HS-27A (cell line): ENCODE results near the gene HSPB7.
"Not testable (repeated sequence)": the region's sequence is repeated elsewhere in the genome, so short reads cannot be mapped to it uniquely, and the experiment has no call there.

Source experiments
- DNase-seq: peaks from one replicate; pipeline ENCODE4 v3.0.0-alpha.2; 2012; ENCODE audit warnings: low read depth, missing footprints

Gene HSPB7

DNA sequence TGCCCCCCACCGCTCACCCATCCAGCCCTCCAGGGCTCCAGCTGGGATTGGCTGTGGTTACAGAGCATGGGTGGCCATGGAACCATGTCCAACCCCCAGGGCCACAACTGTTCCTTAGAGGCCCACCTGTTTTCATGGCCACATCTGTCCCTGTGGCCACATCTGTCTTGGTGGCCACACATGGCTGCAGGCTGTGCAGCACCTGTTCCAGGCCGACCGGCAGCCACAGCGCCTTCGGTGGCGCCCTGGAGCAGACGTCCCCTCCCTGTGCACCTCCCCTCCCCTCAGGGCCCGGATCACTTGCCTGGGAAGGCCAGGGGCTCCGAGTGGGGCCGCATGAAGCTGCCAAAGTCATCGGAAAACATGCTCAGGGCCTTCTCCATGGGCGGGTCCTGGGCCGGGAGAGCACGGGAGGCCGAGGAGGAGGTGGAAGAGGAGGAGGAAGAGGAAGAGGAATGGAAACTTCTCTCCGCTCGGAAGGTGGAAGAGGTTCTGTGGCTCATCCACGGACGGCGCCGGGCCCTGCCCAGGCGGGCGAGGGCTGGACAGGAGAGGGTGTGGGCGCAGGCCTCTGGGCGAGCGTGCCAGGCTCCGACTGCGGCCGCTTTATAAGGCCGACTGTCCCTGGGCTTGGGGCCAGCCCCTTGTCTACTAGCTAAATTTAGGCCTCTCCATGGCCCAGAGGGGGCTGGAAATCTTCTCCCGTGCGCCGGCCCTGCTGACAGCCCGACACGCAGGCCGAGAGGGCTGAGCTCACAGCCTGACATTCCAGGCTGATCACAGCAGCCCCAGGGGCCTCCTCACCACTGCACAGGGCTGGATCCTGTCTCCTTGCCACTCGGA lies at the start of gene HSPB7:
Gene HSPB7, minus strand, starts transcription at position 583 of the 843 bp plus-strand sequence. Its CDS starts 80 bp downstream, at position 503.
- DNase-seq: no peak

DNA sequence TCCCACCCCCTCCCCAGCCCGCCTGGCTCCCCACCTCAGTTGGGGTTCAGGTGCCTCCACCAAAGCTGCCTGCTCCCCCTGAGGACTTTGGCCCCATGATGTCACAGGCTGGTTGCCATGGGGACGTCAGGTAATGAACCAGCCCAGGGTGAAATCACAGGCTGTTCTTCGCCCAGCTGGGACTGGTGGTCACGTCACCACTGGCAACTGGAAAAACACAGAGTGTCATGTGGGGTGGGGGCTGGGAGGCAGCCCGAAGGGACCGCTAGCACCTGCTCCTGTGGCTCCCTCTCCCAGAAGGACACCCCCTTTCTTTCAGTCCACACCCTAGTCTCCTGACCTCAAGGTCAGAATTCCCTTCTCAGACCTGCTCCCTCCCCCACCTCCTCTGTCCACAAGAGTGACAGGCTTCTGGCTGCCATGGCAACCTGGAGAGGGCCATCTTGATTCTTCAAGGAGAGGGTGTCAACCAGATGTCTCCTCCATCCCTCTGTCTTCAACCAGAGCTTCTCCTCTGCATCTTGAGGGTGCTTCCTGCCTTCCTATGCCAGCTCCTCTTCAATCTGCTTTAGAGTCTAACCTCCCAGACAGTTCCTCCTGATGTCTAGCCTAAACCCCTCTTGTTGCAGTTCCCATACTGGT lies 49.4 kb upstream of the HSPB7 start:
- no peak for DNase-seq

- DNase-seq: no peak
Observed at GRCh38 chr1:16066245-16066644, 48.4 kb upstream of the HSPB7 start.

GRCh38 chr1:16065269-16065576 lies 47.4 kb upstream of the HSPB7 start:
- DNase-seq: no peak

DNA sequence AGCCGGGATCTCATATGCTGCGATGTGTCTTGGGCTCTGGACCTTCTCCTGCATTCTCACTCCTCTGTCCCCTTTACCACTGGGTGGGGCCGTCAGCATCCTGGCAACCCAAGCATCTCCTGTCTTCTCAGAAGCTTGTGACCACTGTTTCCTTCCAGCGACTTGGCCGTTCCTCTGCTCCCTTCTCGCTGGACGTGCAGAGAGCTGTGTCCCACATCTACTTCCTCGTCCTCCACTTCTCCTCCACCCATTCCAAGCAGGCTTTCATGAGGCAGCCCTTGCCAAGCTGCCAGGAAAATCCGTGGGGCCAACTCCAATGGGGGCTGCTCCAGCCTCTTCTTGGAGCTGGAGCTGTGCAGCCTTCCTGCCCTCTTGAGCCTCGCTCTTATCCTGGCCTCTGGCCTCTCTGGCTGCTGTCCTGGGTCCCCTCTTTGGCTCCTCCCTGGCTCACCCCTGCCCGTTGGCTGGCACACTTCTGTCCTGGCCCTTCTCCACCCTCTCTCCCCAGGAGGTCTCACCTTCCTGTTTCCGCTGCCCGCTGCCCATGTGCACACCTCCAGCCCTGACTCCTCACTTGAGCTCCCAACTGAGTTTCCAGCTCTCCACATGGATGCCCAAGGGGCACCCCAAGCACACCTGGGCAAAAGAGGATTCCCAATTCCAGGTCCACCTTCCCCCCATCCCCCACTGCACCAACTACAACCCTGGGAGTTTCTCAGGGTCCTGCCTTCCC lies 46.9 kb upstream of the HSPB7 start:
- no peak for DNase-seq

- no peak for DNase-seq
Observed at GRCh38 chr1:16063921-16064320, 46.1 kb upstream of the HSPB7 start.

GRCh38 chr1:16063226-16063829 lies 45.5 kb upstream of the HSPB7 start:
- no peak for DNase-seq

DNA sequence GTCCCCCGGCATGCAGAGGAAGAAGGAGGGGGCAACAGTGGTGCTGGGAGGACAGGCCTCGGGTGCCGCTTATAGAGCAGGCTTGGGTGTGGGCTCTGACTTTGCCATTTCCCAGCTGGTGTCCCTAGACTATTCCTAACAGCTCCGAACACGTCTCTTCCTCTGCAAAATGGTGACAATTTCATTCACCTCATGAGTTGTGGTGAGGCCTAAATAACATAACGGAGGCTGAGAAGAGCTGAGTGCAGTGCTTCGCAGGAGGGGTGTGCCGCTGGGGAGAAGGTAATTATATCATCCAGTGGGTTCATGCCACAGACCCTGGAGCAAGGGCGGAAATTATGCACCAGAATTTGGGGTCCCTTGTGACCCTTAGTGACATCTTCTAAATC lies 44.8 kb upstream of the HSPB7 start:
- DNase-seq: not testable (repeated sequence)

DNA sequence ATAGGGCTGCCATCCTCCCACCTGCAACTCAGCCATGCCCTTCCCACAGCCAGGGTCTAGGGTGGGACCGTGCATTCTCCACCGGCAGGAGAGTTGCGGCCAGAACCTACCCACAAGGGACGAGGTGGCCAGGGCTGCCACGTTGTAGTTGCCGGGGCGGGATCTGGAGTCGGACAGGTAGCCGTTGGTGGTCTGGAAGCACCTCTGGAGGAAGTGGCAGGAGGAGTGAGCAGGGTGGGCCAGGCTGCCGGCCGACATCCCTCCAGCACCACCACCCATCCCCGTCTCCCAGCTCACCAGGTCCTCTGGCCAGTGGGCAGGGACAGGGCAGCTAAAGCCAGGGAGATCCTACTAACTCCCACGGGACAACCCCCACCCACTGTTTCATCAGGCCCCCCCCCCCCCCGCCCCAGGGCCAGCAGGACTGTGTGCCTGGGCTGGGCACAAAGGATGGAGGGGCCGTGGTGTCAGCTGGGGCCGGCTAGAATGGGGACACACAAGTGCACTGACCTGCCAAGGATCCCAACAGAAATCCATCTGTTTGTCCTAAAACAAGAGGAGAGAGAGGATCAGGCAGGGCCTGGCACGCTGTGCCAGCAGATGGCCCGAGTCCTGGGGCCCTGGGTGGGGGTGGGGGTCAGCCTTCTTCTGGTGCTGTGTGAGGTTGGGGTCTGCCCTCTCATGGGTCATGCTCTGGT lies 44.3 kb upstream of the HSPB7 start:
- DNase-seq: not testable (repeated sequence)

DNA sequence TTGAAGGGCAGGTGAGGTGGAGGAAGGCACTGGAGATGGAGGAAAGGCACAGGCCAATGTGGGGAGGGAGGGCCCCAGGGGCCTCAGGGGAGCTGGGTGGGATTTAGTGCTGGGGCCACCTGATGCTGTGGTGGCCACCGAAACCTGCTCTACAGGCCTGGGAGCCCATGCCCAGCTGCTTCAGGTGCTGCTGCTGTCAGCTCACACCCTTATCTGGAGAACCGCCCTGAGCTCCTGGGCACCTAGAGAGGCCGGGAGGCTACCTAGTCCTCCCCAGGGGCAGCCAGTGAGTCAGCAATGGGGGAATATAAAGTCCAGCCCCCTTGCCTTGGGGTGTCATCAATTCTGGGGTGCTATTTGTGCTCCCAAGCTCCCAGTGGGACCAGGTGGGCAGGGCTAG lies 43.4 kb upstream of the HSPB7 start:
- no peak for DNase-seq

GRCh38 chr1:16058394-16059120 lies 40.7 kb upstream of the HSPB7 start:
- DNase-seq: not testable (repeated sequence)

- DNase-seq: not testable (repeated sequence)
Observed at GRCh38 chr1:16057314-16057915, 39.6 kb upstream of the HSPB7 start.

- DNase-seq: not testable (repeated sequence)
Observed at GRCh38 chr1:16056521-16056912, 38.7 kb upstream of the HSPB7 start.

- DNase-seq: no peak
Observed at GRCh38 chr1:16055613-16056520, 38.0 kb upstream of the HSPB7 start.

GRCh38 chr1:16054598-16055540 lies 37.0 kb upstream of the HSPB7 start:
- DNase-seq: no peak

GRCh38 chr1:16053781-16054502 lies 36.1 kb upstream of the HSPB7 start:
- no peak for DNase-seq

GRCh38 chr1:16051949-16052348 lies 34.1 kb upstream of the HSPB7 start:
- not testable (repeated sequence) for DNase-seq

DNA sequence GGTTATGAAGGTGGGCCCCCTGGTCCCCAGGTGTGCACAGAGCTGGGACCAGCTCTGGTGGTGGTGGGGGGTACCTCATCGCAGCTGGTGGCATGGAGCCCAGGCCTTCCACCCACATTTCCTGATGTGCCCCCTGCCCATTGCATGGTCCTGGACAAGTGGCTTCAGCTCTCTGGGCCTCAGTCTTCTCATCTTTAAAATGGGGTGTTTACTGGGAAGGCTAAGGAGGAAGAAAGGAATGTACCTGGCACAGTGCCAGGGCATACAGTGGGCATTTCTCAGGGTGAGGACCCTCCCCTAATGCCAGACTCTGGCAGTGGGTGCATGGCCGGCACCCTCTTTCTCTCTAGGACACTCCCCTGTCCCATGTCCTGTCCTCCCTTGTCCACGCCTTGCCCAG lies 33.2 kb upstream of the HSPB7 start:
- no peak for DNase-seq
